ENCODE results near the gene PRM3. TPM values are rescaled to one million over a fixed set of nuclear protein-coding genes. Genes with fewer than 3 reads are reported as not detected.

Gene PRM3
- total RNA-seq, 8 experiments from 2014 or later: 1.9 TPM; not detected in 7

GRCh38 chr16:11250786-11251524 lies 22.5 kb downstream of the PRM3 start:
- H3K27ac ChIP-seq: no peak overlapping the region
- H3K4me1 ChIP-seq (replicated peaks in 1 of 2): peaks cover 2 to 6% of the 10 kb centered on the region in 2 donors
- ATAC-seq (replicated peaks in 6 of 8): peak in 1 of 8 experiments; percentile 2
- H3K4me3 ChIP-seq: no peak overlapping the region
- in situ Hi-C loops (cut with MboI; ENCODE audit: low pct_unique_long_range_greater_than_20kb in 2 of 9, low sequenced_read_pairs in 9 of 9, unreplicated experiment in 9 of 9): loop anchor here (10.0 to 25.0 kb wide), 2 partner anchors 286 to 289 kb away; no protein-coding TSS in a partner anchor
- WGBS, 10 experiments: 72 to 100% (median 92%) methylated on average over 2 to 9 of the region's 10 CpGs

- Histone ChIP-seq H3K4me3 (no peak overlapping the region), H3K4me1 (replicated peaks in 1 of 2) (peaks cover 2 to 6% of the 10 kb centered on the region in 2 donors), H3K27ac (no peak overlapping the region)
- peak in 3 of 8 experiments; percentile 17 to 41 (median 18) for ATAC-seq (replicated peaks in 6 of 8)
- in situ Hi-C loops (cut with MboI; ENCODE audit: low pct_unique_long_range_greater_than_20kb in 2 of 9, low sequenced_read_pairs in 9 of 9, unreplicated experiment in 9 of 9): loop anchor here (10.0 to 25.0 kb wide), 2 partner anchors 285 to 288 kb away; no protein-coding TSS in a partner anchor
- 53 to 100% (median 79%) methylated on average over 1 to 10 of the region's 16 CpGs; no CpG with 5 or more reads in 3 of the 10 experiments for WGBS, 10 experiments
These were observed 23.2 kb downstream of the PRM3 start for GRCh38 chr16:11250091-11250785.

GRCh38 chr16:11249233-11250061 lies 24.0 kb downstream of the PRM3 start:
- peak in 3 of 8 experiments; percentile 2 to 11 (median 4) for ATAC-seq (replicated peaks in 6 of 8)
- no peak overlapping the region for H3K4me3 ChIP-seq
- H3K27ac ChIP-seq: no peak overlapping the region
- 81 to 100% (median 89%) methylated on average over 4 to 14 of the region's 63 CpGs; no CpG with 5 or more reads in 6 of the 10 experiments for WGBS, 10 experiments
- peaks cover under 1 to 3% of the 10 kb centered on the region in 2 donors for H3K4me1 ChIP-seq (replicated peaks in 1 of 2)
- in situ Hi-C loops (cut with MboI; ENCODE audit: low pct_unique_long_range_greater_than_20kb in 2 of 9, low sequenced_read_pairs in 9 of 9, unreplicated experiment in 9 of 9): loop anchor here (10.0 to 25.0 kb wide), 2 partner anchors 285 to 287 kb away; no protein-coding TSS in a partner anchor

GRCh38 chr16:11248133-11248532 lies 25.3 kb downstream of the PRM3 start:
- no peak for ATAC-seq (replicated peaks in 6 of 8)
- H3K27ac ChIP-seq: no peak overlapping the region
- no peak overlapping the region for H3K4me3 ChIP-seq
- peaks cover 0 to 2% of the 10 kb centered on the region in 2 donors for H3K4me1 ChIP-seq (replicated peaks in 1 of 2)
- WGBS, 10 experiments: 73 to 100% (median 90%) methylated on average over 2 to 7 of the region's 8 CpGs; no CpG with 5 or more reads in 2 of the 10 experiments
- in situ Hi-C loops (cut with MboI; ENCODE audit: low pct_unique_long_range_greater_than_20kb in 2 of 9, low sequenced_read_pairs in 9 of 9, unreplicated experiment in 9 of 9): no loop called here

- in situ Hi-C loops (cut with MboI; ENCODE audit: low pct_unique_long_range_greater_than_20kb in 2 of 9, low sequenced_read_pairs in 9 of 9, unreplicated experiment in 9 of 9): no loop called here
- Histone ChIP-seq H3K4me1 (replicated peaks in 1 of 2) (no peaks in the 10 kb centered on the region), H3K4me3 (no peak overlapping the region), H3K27ac (no peak overlapping the region)
- ATAC-seq (replicated peaks in 6 of 8): no peak
These were observed 27.4 kb downstream of the PRM3 start for GRCh38 chr16:11245988-11246387.

GRCh38 chr16:11245222-11245737 lies 28.1 kb downstream of the PRM3 start:
- WGBS, 10 experiments: 32 to 83% (median 61%) methylated on average over 1 to 5 of the region's 5 CpGs; no CpG with 5 or more reads in 2 of the 10 experiments
- in situ Hi-C loops (cut with MboI; ENCODE audit: low pct_unique_long_range_greater_than_20kb in 2 of 9, low sequenced_read_pairs in 9 of 9, unreplicated experiment in 9 of 9): no loop called here
- Histone ChIP-seq H3K4me3 (no peak overlapping the region), H3K27ac (no peak overlapping the region), H3K4me1 (replicated peaks in 1 of 2) (no peaks in the 10 kb centered on the region)
- no peak for ATAC-seq (replicated peaks in 6 of 8)

- no peak for ATAC-seq (replicated peaks in 6 of 8)
- no peak overlapping the region for H3K4me3 ChIP-seq
- 16 to 100% (median 73%) methylated on average over 1 to 9 of the region's 12 CpGs for WGBS, 10 experiments
- no peak overlapping the region for H3K27ac ChIP-seq
- no peaks in the 10 kb centered on the region for H3K4me1 ChIP-seq (replicated peaks in 1 of 2)
- in situ Hi-C loops (cut with MboI; ENCODE audit: low pct_unique_long_range_greater_than_20kb in 2 of 9, low sequenced_read_pairs in 9 of 9, unreplicated experiment in 9 of 9): no loop called here
These were observed 30.8 kb downstream of the PRM3 start for GRCh38 chr16:11242658-11243057.

- Histone ChIP-seq H3K4me3 (no peak overlapping the region), H3K27ac (no peak overlapping the region), H3K4me1 (replicated peaks in 1 of 2) (no peaks in the 10 kb centered on the region)
- no peak for ATAC-seq (replicated peaks in 6 of 8)
- WGBS, 10 experiments: 38 to 97% (median 83%) methylated on average over 2 to 5 of the region's 5 CpGs
- in situ Hi-C loops (cut with MboI; ENCODE audit: low pct_unique_long_range_greater_than_20kb in 2 of 9, low sequenced_read_pairs in 9 of 9, unreplicated experiment in 9 of 9): no loop called here
These were observed 31.8 kb downstream of the PRM3 start for GRCh38 chr16:11241480-11242204.

GRCh38 chr16:11240636-11241473 lies 32.6 kb downstream of the PRM3 start:
- H3K4me1 ChIP-seq (replicated peaks in 1 of 2): no peaks in the 10 kb centered on the region
- H3K27ac ChIP-seq: no peak overlapping the region
- H3K4me3 ChIP-seq: no peak overlapping the region
- 20 to 100% (median 82%) methylated on average over 1 to 5 of the region's 10 CpGs; no CpG with 5 or more reads in 3 of the 10 experiments for WGBS, 10 experiments
- ATAC-seq (replicated peaks in 6 of 8): no peak
- in situ Hi-C loops (cut with MboI; ENCODE audit: low pct_unique_long_range_greater_than_20kb in 2 of 9, low sequenced_read_pairs in 9 of 9, unreplicated experiment in 9 of 9): no loop called here

GRCh38 chr16:11239644-11240632 lies 33.5 kb downstream of the PRM3 start:
- no peak for ATAC-seq (replicated peaks in 6 of 8)
- 50 to 100% (median 80%) methylated on average over 1 to 8 of the region's 10 CpGs; no CpG with 5 or more reads in 1 of the 10 experiments for WGBS, 10 experiments
- no peaks in the 10 kb centered on the region for H3K4me1 ChIP-seq (replicated peaks in 1 of 2)
- in situ Hi-C loops (cut with MboI; ENCODE audit: low pct_unique_long_range_greater_than_20kb in 2 of 9, low sequenced_read_pairs in 9 of 9, unreplicated experiment in 9 of 9): no loop called here
- H3K27ac ChIP-seq: no peak overlapping the region
- H3K4me3 ChIP-seq: no peak overlapping the region
